Measurements from ENCODE around the gene ATG7.

DNA sequence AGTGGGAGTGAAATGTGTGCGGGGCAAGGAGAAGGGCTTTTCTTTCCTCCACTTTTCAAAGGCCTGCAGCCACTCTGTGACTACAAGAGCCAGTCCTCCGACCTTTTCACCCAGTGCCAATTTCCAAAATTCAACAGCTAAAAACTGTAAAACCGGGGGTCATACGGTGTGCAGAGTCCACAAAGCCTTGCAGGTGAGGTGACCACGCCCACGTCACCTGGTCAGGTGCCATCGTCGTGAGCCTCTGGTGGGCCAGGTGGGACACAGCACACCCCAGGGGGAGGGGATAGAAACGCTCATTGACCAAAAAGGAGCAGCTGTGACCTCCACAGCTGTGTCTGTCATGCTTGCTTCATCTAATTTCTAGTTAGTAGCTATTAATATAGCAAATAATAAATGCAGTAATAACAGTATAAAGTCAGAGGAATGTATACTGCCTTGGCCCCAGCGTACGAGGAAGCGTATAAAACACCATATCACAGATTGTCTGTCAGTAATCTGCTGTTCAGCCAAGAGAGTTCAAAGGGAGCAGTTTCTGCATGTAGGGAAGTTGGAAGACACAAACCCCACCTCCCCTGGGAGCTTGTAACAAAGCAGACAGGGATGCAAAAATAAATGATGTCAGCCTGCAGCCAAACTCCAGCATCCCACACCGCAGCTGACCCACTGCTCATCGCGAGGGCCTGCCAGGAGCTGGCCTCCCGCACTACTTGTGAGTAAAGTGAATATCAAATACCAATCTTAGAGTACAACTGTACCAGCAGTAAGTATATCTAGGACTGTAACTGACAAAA lies 284.9 kb downstream of the ATG7 start:
- TF ChIP-seq, protein P1, sequence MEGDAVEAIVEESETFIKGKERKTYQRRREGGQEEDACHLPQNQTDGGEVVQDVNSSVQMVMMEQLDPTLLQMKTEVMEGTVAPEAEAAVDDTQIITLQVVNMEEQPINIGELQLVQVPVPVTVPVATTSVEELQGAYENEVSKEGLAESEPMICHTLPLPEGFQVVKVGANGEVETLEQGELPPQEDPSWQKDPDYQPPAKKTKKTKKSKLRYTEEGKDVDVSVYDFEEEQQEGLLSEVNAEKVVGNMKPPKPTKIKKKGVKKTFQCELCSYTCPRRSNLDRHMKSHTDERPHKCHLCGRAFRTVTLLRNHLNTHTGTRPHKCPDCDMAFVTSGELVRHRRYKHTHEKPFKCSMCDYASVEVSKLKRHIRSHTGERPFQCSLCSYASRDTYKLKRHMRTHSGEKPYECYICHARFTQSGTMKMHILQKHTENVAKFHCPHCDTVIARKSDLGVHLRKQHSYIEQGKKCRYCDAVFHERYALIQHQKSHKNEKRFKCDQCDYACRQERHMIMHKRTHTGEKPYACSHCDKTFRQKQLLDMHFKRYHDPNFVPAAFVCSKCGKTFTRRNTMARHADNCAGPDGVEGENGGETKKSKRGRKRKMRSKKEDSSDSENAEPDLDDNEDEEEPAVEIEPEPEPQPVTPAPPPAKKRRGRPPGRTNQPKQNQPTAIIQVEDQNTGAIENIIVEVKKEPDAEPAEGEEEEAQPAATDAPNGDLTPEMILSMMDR (IDR thresholded peaks at IDR 0.05): no peak
- no peak for TF ChIP-seq POLR2A (IDR thresholded peaks at IDR 0.05)

All from uterus (tissue), 2 donors.